Heart left ventricle (tissue), 13 donors: ENCODE measurements around the gene TCF7.

Experiments used
- POLR2A ChIP-seq, 2 donors: fragments of 450-650 bp; IDR thresholded peaks; one replicate each; pipeline ENCODE4 v1.6.1; 2017; ENCODE audit warnings: antibody characterized with exemption in 2 of 2, mild to moderate bottlenecking in 2 of 2, moderate library complexity in 2 of 2
- TF ChIP-seq, protein P1 (sequence below), 12 donors: fragments of 200-600 bp; sonication (generic) in 4 of 12; IDR thresholded peaks; one replicate each; pipeline versions ENCODE4 v1.5.0 to v1.8.0; 2018 to 2022; ENCODE audit warnings: antibody characterized with exemption in 12 of 12, mild to moderate bottlenecking in 5 of 12
- donor health status: ischemic (EF 13 %, LVEDD 7.1; RV severe dilation, severe dysfunction).
- donor health status: DM: no; HTN: yes; CAD: no.
- donor health status: DM: no; HTN: no; CAD: no.
- donor health status: ischemic (EF 25% LVEDD 6.9; RV normal size, moderate dysfunction).
- donor health status: ischemic (EF 25% LVEDD 5.7; RV mildly dilated, moderate dysfunction).
- donor health status: ischemic (EF 35%, LVEDD 5.7; RV mildly dilated, moderate dysfunction).
- donor health status: nonischemic (EF 11% LVEDD 7.7; RV severe dilation, severe dysfunction).
- donor health status: DM: yes; HTN: yes; CAD: no.
- donor health status: PGD.
- donor health status: ischemic (EF 29% LVEDD 5.4; RV normal size, mild dysfunction).
- donor health status: nonischemic (EF 23%, LVEDD 6.1; RV moderate dilation, normal function).

DNA sequence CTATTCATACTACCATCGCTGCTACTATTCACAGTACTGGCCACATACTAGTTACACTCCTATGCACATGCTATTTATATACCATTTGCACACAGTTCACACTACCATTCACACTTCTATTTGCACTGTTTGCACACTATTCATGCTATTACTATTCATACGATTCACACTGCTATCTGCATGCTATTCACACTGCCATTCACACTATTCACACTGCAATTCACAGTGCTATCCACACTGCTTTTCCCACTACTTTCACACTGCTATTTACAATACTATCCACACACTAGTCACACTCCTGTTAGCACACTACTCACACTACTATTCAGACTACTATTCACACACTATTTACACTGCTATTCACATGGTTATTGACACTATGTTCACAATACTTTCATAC, 39.4 kb upstream of the TCF7 start:
- TF ChIP-seq, protein P1, sequence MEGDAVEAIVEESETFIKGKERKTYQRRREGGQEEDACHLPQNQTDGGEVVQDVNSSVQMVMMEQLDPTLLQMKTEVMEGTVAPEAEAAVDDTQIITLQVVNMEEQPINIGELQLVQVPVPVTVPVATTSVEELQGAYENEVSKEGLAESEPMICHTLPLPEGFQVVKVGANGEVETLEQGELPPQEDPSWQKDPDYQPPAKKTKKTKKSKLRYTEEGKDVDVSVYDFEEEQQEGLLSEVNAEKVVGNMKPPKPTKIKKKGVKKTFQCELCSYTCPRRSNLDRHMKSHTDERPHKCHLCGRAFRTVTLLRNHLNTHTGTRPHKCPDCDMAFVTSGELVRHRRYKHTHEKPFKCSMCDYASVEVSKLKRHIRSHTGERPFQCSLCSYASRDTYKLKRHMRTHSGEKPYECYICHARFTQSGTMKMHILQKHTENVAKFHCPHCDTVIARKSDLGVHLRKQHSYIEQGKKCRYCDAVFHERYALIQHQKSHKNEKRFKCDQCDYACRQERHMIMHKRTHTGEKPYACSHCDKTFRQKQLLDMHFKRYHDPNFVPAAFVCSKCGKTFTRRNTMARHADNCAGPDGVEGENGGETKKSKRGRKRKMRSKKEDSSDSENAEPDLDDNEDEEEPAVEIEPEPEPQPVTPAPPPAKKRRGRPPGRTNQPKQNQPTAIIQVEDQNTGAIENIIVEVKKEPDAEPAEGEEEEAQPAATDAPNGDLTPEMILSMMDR (IDR thresholded peaks at IDR 0.05) = no peak
- no peak for TF ChIP-seq POLR2A (IDR thresholded peaks at IDR 0.05)
